ENCODE data around the gene NANOS1. TPM values are rescaled to one million over a fixed set of nuclear protein-coding genes. Genes with fewer than 3 reads are reported as not detected.

The NANOS1 gene
- polyA plus RNA-seq, 2 donors: 1.1 to 1.3 TPM

- Histone ChIP-seq H3K36me3 (ENCODE audit: control insufficient read depth in 2 of 2, insufficient read depth in 2 of 2, low read length in 1 of 2) (no peaks in the 10 kb centered on the region), H3K4me3 (ENCODE audit: low read depth in 1 of 2, low read length in 2 of 2) (no peak overlapping the region), H3K9me3 (ENCODE audit: control insufficient read depth in 2 of 2, insufficient read depth in 1 of 2, low read depth in 1 of 2, low read length in 1 of 2) (no peaks in the 10 kb centered on the region), H3K27me3 (ENCODE audit: control insufficient read depth in 1 of 2, insufficient read depth in 2 of 2, low read length in 2 of 2) (no peaks in the 10 kb centered on the region), H3K4me1 (ENCODE audit: control insufficient read depth in 2 of 2, insufficient read depth in 2 of 2, low read length in 1 of 2) (peaks cover 0 to 10% of the 10 kb centered on the region in 2 donors), H3K27ac (ENCODE audit: low read depth in 2 of 2, low read length in 1 of 2) (peak overlapping the region; percentile 28 to 34)
- WGBS, 2 donors: 27 to 37% methylated on average over 9 of the region's 9 CpGs
Observed at GRCh38 chr10:119006451-119007210, 22.9 kb upstream of the NANOS1 start.

- Histone ChIP-seq H3K4me3 (ENCODE audit: low read depth in 1 of 2, low read length in 2 of 2) (no peak overlapping the region), H3K27ac (ENCODE audit: low read depth in 2 of 2, low read length in 1 of 2) (no peak overlapping the region), H3K4me1 (ENCODE audit: control insufficient read depth in 2 of 2, insufficient read depth in 2 of 2, low read length in 1 of 2) (peaks cover 0 to 6% of the 10 kb centered on the region in 2 donors), H3K9me3 (ENCODE audit: control insufficient read depth in 2 of 2, insufficient read depth in 1 of 2, low read depth in 1 of 2, low read length in 1 of 2) (no peaks in the 10 kb centered on the region), H3K27me3 (ENCODE audit: control insufficient read depth in 1 of 2, insufficient read depth in 2 of 2, low read length in 2 of 2) (no peaks in the 10 kb centered on the region), H3K36me3 (ENCODE audit: control insufficient read depth in 2 of 2, insufficient read depth in 2 of 2, low read length in 1 of 2) (no peaks in the 10 kb centered on the region)
- 25 to 30% methylated on average over 4 of the region's 4 CpGs for WGBS, 2 donors
Observed at GRCh38 chr10:119007211-119007574, 22.3 kb upstream of the NANOS1 start.

- Histone ChIP-seq H3K27me3 (ENCODE audit: control insufficient read depth in 1 of 2, insufficient read depth in 2 of 2, low read length in 2 of 2) (no peaks in the 10 kb centered on the region), H3K9me3 (ENCODE audit: control insufficient read depth in 2 of 2, insufficient read depth in 1 of 2, low read depth in 1 of 2, low read length in 1 of 2) (no peaks in the 10 kb centered on the region), H3K27ac (ENCODE audit: low read depth in 2 of 2, low read length in 1 of 2) (no peak overlapping the region), H3K4me3 (ENCODE audit: low read depth in 1 of 2, low read length in 2 of 2) (no peak overlapping the region), H3K36me3 (ENCODE audit: control insufficient read depth in 2 of 2, insufficient read depth in 2 of 2, low read length in 1 of 2) (no peaks in the 10 kb centered on the region), H3K4me1 (ENCODE audit: control insufficient read depth in 2 of 2, insufficient read depth in 2 of 2, low read length in 1 of 2) (peaks cover 0 to 3% of the 10 kb centered on the region in 2 donors)
- WGBS, 2 donors: 18 to 29% methylated on average over 2 of the region's 2 CpGs
Observed at GRCh38 chr10:119020627-119020946, 8.9 kb upstream of the NANOS1 start.

- Histone ChIP-seq H3K27me3 (ENCODE audit: control insufficient read depth in 1 of 2, insufficient read depth in 2 of 2, low read length in 2 of 2) (no peaks in the 10 kb centered on the region), H3K4me1 (ENCODE audit: control insufficient read depth in 2 of 2, insufficient read depth in 2 of 2, low read length in 1 of 2) (peaks cover 2 to 3% of the 10 kb centered on the region in 2 donors), H3K4me3 (ENCODE audit: low read depth in 1 of 2, low read length in 2 of 2) (no peak overlapping the region), H3K36me3 (ENCODE audit: control insufficient read depth in 2 of 2, insufficient read depth in 2 of 2, low read length in 1 of 2) (no peaks in the 10 kb centered on the region), H3K9me3 (ENCODE audit: control insufficient read depth in 2 of 2, insufficient read depth in 1 of 2, low read depth in 1 of 2, low read length in 1 of 2) (no peaks in the 10 kb centered on the region), H3K27ac (ENCODE audit: low read depth in 2 of 2, low read length in 1 of 2) (no peak overlapping the region)
- WGBS, 2 donors: 67% methylated on average over 8 of the region's 8 CpGs
Observed at GRCh38 chr10:119022846-119023552, 6.5 kb upstream of the NANOS1 start.

- Histone ChIP-seq H3K27ac (ENCODE audit: low read depth in 2 of 2, low read length in 1 of 2) (no peak overlapping the region), H3K4me3 (ENCODE audit: low read depth in 1 of 2, low read length in 2 of 2) (no peak overlapping the region), H3K36me3 (ENCODE audit: control insufficient read depth in 2 of 2, insufficient read depth in 2 of 2, low read length in 1 of 2) (no peaks in the 10 kb centered on the region), H3K27me3 (ENCODE audit: control insufficient read depth in 1 of 2, insufficient read depth in 2 of 2, low read length in 2 of 2) (no peaks in the 10 kb centered on the region), H3K9me3 (ENCODE audit: control insufficient read depth in 2 of 2, insufficient read depth in 1 of 2, low read depth in 1 of 2, low read length in 1 of 2) (no peaks in the 10 kb centered on the region), H3K4me1 (ENCODE audit: control insufficient read depth in 2 of 2, insufficient read depth in 2 of 2, low read length in 1 of 2) (peaks cover 2 to 3% of the 10 kb centered on the region in 2 donors)
- WGBS, 2 donors: 65 to 73% methylated on average over 8 of the region's 8 CpGs
Observed at GRCh38 chr10:119023553-119023868, 6.0 kb upstream of the NANOS1 start.

GRCh38 chr10:119024882-119025281 is 4.6 kb upstream of the NANOS1 start:
- Histone ChIP-seq H3K27me3 (ENCODE audit: control insufficient read depth in 1 of 2, insufficient read depth in 2 of 2, low read length in 2 of 2) (no peaks in the 10 kb centered on the region), H3K4me1 (ENCODE audit: control insufficient read depth in 2 of 2, insufficient read depth in 2 of 2, low read length in 1 of 2) (peaks cover 3 to 4% of the 10 kb centered on the region in 2 donors), H3K27ac (ENCODE audit: low read depth in 2 of 2, low read length in 1 of 2) (peak overlapping the region in 1 of 2 donors; percentile 37), H3K9me3 (ENCODE audit: control insufficient read depth in 2 of 2, insufficient read depth in 1 of 2, low read depth in 1 of 2, low read length in 1 of 2) (no peaks in the 10 kb centered on the region), H3K36me3 (ENCODE audit: control insufficient read depth in 2 of 2, insufficient read depth in 2 of 2, low read length in 1 of 2) (no peaks in the 10 kb centered on the region), H3K4me3 (ENCODE audit: low read depth in 1 of 2, low read length in 2 of 2) (no peak overlapping the region)
- WGBS, 2 donors: 49 to 62% methylated on average over 6 of the region's 6 CpGs

GRCh38 chr10:119025336-119025735 is 4.2 kb upstream of the NANOS1 start:
- H3K27ac ChIP-seq (ENCODE audit: low read depth in 2 of 2, low read length in 1 of 2): peak overlapping the region; percentile 38 to 41
- H3K4me1 ChIP-seq (ENCODE audit: control insufficient read depth in 2 of 2, insufficient read depth in 2 of 2, low read length in 1 of 2): peaks cover 4% of the 10 kb centered on the region in 2 donors
- no peaks in the 10 kb centered on the region for H3K36me3 ChIP-seq (ENCODE audit: control insufficient read depth in 2 of 2, insufficient read depth in 2 of 2, low read length in 1 of 2)
- WGBS, 2 donors: 36 to 37% methylated on average over 7 of the region's 7 CpGs
- no peak overlapping the region for H3K4me3 ChIP-seq (ENCODE audit: low read depth in 1 of 2, low read length in 2 of 2)
- no peaks in the 10 kb centered on the region for H3K9me3 ChIP-seq (ENCODE audit: control insufficient read depth in 2 of 2, insufficient read depth in 1 of 2, low read depth in 1 of 2, low read length in 1 of 2)
- H3K27me3 ChIP-seq (ENCODE audit: control insufficient read depth in 1 of 2, insufficient read depth in 2 of 2, low read length in 2 of 2): no peaks in the 10 kb centered on the region

- H3K9me3 ChIP-seq (ENCODE audit: control insufficient read depth in 2 of 2, insufficient read depth in 1 of 2, low read depth in 1 of 2, low read length in 1 of 2): no peaks in the 10 kb centered on the region
- H3K27me3 ChIP-seq (ENCODE audit: control insufficient read depth in 1 of 2, insufficient read depth in 2 of 2, low read length in 2 of 2): no peaks in the 10 kb centered on the region
- H3K4me1 ChIP-seq (ENCODE audit: control insufficient read depth in 2 of 2, insufficient read depth in 2 of 2, low read length in 1 of 2): peaks cover 4% of the 10 kb centered on the region in 2 donors
- H3K36me3 ChIP-seq (ENCODE audit: control insufficient read depth in 2 of 2, insufficient read depth in 2 of 2, low read length in 1 of 2): no peaks in the 10 kb centered on the region
- peak overlapping the region; percentile 38 to 41 for H3K27ac ChIP-seq (ENCODE audit: low read depth in 2 of 2, low read length in 1 of 2)
- H3K4me3 ChIP-seq (ENCODE audit: low read depth in 1 of 2, low read length in 2 of 2): no peak overlapping the region
- WGBS, 2 donors: 64 to 67% methylated on average over 7 of the region's 7 CpGs
Observed at GRCh38 chr10:119025776-119026175, 3.7 kb upstream of the NANOS1 start.

GRCh38 chr10:119026301-119027110 is 3.0 kb upstream of the NANOS1 start:
- Histone ChIP-seq H3K4me1 (ENCODE audit: control insufficient read depth in 2 of 2, insufficient read depth in 2 of 2, low read length in 1 of 2) (peaks cover 4% of the 10 kb centered on the region in 2 donors), H3K36me3 (ENCODE audit: control insufficient read depth in 2 of 2, insufficient read depth in 2 of 2, low read length in 1 of 2) (no peaks in the 10 kb centered on the region), H3K4me3 (ENCODE audit: low read depth in 1 of 2, low read length in 2 of 2) (no peak overlapping the region), H3K9me3 (ENCODE audit: control insufficient read depth in 2 of 2, insufficient read depth in 1 of 2, low read depth in 1 of 2, low read length in 1 of 2) (no peaks in the 10 kb centered on the region), H3K27me3 (ENCODE audit: control insufficient read depth in 1 of 2, insufficient read depth in 2 of 2, low read length in 2 of 2) (no peaks in the 10 kb centered on the region), H3K27ac (ENCODE audit: low read depth in 2 of 2, low read length in 1 of 2) (peak overlapping the region in 1 of 2 donors; percentile 35)
- 49 to 60% methylated on average over 18 of the region's 18 CpGs for WGBS, 2 donors
